Measurements from ENCODE around the gene DEAF1.

The DEAF1 gene

DNA sequence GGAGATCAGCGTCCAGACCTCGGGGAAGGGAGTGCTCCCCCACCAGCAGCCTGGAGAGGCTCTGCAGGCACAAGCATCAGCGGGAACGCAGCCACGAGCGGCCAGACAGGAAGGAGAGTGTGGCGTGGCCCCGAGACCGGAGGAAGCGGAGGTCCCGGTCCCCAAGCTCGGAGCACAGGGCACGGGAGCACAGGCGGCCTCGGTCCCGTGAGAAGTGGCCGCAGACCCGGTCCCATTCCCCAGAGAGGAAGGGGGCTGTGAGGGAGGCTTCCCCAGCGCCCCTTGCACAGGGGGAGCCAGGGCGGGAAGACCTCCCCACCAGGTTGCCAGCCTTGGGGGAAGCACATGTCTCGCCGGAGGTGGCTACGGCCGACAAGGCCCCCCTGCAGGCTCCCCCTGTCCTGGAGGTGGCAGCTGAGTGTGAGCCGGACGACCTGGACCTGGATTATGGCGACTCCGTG lies 86.2 kb downstream of the DEAF1 start:
- DNase-seq: no peak

DNA sequence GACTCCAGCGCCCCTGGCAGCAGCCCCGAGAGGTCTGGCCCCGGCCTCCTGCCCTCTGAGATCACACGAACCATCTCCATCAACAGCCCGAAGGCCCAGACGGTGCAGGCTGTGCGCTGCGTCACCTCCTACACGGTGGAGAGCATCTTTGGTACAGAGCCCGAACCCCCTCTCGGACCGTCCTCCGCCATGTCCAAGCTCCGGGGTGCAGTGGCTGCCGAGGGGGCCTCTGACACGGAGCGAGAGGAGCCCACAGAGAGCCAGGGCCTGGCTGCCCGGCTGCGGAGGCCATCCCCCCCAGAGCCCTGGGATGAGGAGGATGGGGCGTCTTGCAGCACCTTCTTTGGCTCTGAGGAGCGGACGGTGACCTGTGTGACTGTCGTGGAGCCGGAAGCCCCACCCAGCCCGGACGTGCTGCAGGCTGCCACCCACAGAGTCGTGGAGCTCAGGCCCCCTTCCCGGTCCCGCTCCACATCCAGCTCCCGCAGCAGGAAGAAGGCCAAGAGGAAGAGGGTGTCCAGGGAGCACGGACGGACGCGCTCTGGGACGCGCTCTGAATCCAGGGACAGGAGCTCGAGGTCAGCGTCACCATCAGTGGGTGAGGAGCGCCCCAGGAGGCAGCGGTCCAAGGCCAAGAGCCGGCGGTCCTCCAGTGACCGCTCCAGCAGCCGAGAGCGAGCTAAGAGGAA lies 86.9 kb downstream of the DEAF1 start:
- DNase-seq: no peak

DNA sequence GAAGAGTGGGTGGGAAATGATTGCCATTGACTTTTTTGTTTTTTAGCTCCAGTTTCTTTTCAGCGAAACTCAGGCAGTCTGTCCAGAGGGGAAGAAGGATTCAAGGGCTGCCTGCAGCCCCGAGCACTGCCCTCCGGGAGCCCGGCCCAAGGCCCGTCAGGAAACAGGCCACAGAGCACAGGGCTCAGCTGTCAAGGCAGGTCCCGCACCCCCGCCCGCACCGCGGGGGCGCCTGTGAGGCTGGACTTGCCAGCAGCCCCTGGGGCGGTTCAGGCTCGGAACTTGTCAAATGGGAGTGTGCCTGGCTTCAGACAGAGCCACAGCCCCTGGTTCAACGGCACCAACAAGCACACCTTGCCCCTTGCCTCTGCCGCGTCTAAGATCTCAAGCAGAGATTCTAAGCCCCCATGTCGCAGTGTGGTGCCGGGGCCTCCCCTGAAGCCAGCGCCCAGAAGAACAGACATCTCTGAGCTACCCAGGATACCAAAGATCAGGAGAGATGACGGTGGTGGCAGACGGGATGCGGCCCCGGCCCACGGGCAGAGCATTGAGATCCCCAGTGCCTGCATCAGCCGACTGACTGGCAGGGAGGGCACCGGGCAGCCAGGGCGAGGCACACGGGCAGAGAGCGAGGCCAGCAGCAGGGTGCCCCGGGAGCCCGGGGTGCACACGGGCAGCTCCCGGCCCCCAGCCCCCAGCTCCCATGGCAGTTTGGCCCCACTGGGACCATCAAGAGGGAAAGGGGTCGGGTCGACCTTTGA lies 87.8 kb downstream of the DEAF1 start:
- no peak for DNase-seq

DNA sequence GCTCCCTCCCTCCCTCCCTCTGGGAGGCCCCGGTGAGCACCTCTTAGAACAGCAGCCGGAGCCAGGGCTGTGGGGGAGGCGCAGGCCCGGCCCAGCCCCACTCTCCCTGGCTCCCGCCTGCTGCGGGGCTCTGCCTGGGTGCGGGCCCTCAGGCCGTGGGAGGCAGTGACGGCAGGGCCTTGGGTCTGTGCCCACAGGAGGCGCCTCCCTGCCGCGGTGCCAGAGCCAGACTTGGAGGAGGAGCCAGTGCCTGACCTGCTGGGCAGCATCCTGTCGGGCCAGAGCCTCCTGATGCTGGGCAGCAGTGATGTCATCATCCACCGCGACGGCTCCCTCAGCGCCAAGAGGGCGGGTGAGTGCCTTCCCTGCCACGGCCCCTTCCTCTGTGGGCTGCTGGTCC lies 88.8 kb downstream of the DEAF1 start:
- DNase-seq: no peak

GRCh38 chr11:605286-606129 lies 89.5 kb downstream of the DEAF1 start:
- DNase-seq: no peak

DNA sequence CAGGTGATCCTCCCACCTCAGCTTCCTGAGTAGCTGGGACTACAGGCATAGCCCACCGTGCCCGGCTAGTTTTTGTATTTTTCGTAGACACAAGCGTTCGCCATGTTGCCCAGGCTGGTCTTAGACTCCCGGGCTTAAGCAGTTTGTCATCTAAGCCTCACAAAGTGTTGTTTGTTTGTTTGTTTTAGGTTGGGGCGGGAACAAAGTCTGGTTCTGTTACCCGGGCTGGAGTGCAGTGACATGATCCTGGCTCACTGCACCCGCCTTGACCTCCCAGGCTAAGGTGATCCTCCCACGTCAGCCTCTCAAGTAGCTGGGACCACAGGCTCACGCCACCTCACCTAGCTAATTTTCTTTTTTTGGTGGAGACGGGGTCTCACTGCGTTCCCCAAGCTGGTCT lies 91.9 kb downstream of the DEAF1 start:
- no peak for DNase-seq

DNA sequence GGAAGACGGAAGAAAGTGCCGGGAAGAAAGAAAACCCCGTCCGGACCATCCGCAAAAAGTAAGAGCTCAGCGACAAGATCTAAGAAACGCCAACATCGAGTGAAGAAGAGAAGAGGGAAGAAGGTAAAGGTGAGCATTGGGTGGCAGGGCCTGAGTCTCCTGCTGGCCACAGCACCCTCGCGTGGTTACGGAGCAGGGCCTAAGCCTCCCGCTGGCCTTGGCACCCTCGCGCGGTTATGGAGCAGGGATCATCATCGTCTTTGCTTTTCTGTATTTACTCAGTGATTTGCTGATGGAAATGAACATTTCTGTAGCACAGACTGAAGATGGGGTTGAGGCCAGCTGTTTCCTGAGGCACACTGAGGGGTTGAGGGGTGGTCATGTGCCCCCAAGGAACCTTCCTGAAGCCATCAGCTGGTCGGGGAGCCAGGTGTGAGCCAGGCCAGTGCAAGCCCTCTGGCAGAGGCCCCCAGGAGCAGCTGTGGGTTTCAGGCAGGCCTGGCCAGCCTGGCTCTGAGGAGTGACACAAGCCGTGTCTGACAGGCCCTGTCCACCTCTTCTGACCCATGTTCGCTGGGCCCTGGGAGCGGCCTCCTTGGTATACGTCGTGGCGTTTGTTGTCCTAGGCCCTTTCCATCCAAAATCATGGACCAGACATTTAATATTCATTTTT lies 93.3 kb downstream of the DEAF1 start:
- DNase-seq: no peak

DNA sequence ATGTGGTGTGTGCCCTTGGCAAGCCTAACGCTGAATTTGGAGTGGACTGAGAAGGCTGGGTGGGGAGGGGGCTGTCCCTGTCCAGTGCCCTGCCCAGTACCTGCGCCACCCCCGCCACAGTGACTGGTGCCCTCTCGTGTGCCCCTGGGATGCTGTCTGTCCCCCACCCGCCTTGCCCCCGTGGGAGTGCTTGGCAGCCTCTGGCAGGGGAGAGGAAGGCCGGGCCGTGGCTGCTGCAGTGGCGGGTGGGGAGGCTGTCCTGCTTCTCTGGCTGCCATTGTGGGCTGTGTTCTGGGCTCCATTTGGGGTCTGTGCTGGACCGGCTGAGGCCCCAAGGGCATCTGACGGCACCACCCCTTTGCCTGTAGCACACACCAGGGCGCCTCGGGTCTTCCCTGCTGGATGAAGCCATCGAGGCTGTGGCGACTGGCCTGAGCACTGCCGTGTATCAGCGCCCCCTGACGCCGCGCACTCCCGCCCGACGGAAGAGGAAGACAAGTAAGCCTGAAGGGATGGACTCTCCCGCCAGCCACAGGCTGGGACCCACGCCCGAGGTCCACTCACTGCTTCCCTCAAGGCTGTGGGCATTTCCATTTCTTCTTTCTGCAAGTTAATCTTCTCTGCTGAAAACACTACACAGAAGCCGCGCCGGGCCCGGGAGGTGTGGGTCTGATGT lies 96.9 kb downstream of the DEAF1 start:
- no peak for DNase-seq

- no peak for DNase-seq
These were observed 97.8 kb downstream of the DEAF1 start for GRCh38 chr11:597166-597725.

DNA sequence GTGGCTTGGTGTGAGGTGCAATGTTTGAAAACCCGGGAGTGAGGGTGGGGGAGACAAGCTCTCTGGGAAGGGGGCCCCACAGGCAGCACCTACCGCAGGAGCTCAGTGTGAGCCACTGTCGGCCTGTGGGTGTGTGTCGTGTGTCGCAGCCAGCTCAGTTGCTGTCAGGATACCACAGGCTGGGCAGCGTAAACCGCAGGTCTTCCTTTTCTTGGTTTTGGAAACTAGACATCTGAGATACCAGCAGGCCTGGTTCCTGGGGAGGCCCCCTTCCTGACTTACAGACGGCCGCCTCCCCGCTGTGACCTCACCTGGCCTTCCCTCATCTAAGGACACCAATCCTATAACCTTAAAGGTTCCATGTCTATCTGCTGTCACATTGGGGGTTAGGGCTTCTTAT lies 98.6 kb downstream of the DEAF1 start:
- DNase-seq: no peak

GRCh38 chr11:595400-595799 lies 99.6 kb downstream of the DEAF1 start:
- no peak for DNase-seq

All from activated CD4-positive, alpha-beta T cell treated with anti-CD3 and anti-CD28 coated beads for 1 hour (primary cell).